Right ventricle myocardium inferior (tissue), 1 donor: ENCODE measurements around the gene EFCAB7. TPM values are rescaled to one million over a fixed set of nuclear protein-coding genes. Genes with fewer than 3 reads are reported as not detected.
"Not testable (repeated sequence)": the region's sequence is repeated elsewhere in the genome, so short reads cannot be mapped to it uniquely, and the experiment has no call there.

Source experiments
- ATAC-seq: fragments of 200-7000 bp; cut with Tn5 transposase; one replicate; pipeline ENCODE4 v1.9.1; 2020; ENCODE audit warnings: mild to moderate bottlenecking, moderate library complexity
- DNase-seq: peaks from one replicate; pipeline ENCODE4 v3.0.0; 2021; ENCODE audit errors: missing footprints
- intact Hi-C: fragments of 100-400 bp; cut with DNase I; formaldehyde crosslinking; loops from one replicate; pipeline ENCODE4 v1.11.0; 2022
- total RNA-seq: library from RNA; stranded (reverse); fragmentation: NEBNext Ultra II Directional; extraction: Animal tissue kit (Norgen Biotek cat#: 25700); gene quantifications from one replicate; pipeline ENCODE4 v1.2.1, GENCODE V29; 2021
- donor health status: DM: no; HTN: yes; CAD: no; lungs with severe emphysema.

EFCAB7 gene
- total RNA-seq, 1 donor from 2014 or later, result 9.0 TPM

GRCh38 chr1:63545780-63546179 lies 22.5 kb downstream of the EFCAB7 start:
- DNase-seq (no peak), ATAC-seq (no peak)
- intact Hi-C loops, result no loop called here

- DNase-seq (no peak), ATAC-seq (peak; percentile 64)
- intact Hi-C loops, result no loop called here
These were observed 24.4 kb downstream of the EFCAB7 start for GRCh38 chr1:63547621-63548294.

- ATAC-seq (no peak), DNase-seq (no peak)
- intact Hi-C loops, result no loop called here
These were observed 25.0 kb downstream of the EFCAB7 start for GRCh38 chr1:63548303-63548702.

GRCh38 chr1:63548877-63549276 lies 25.6 kb downstream of the EFCAB7 start:
- ATAC-seq, result no peak
- no peak for DNase-seq
- intact Hi-C loops, result no loop called here

GRCh38 chr1:63555480-63555879 lies 32.2 kb downstream of the EFCAB7 start:
- no peak for ATAC-seq
- DNase-seq, result no peak
- intact Hi-C loops, result no loop called here

- intact Hi-C loops, result loop anchor here (2.0 kb wide), 1 partner anchor 689 kb away; no protein-coding TSS in a partner anchor
- DNase-seq (no peak), ATAC-seq (no peak)
These were observed 34.2 kb downstream of the EFCAB7 start for GRCh38 chr1:63557365-63557987.

- intact Hi-C loops, result no loop called here
- ATAC-seq, result no peak
- DNase-seq, result no peak
These were observed 36.0 kb downstream of the EFCAB7 start for GRCh38 chr1:63559357-63559756.

- no peak for DNase-seq
- ATAC-seq, result no peak
- intact Hi-C loops, result no loop called here
These were observed 40.4 kb downstream of the EFCAB7 start for GRCh38 chr1:63563745-63564144.

- intact Hi-C loops, result no loop called here
- no peak for ATAC-seq
These were observed 45.7 kb downstream of the EFCAB7 start for GRCh38 chr1:63569068-63569467.

GRCh38 chr1:63569640-63570316 lies 46.5 kb downstream of the EFCAB7 start:
- no peak for DNase-seq
- intact Hi-C loops, result no loop called here
- ATAC-seq, result no peak

More at GRCh38 chr1:63569068-63569467, 45.7 kb downstream of the EFCAB7 start:
- DNase-seq, result no peak

GRCh38 chr1:63572686-63573085 lies 49.4 kb downstream of the EFCAB7 start:
- DNase-seq, ATAC-seq, intact Hi-C loops: not testable (repeated sequence)

GRCh38 chr1:63574203-63574796 lies 51.0 kb downstream of the EFCAB7 start:
- DNase-seq, ATAC-seq, intact Hi-C loops: not testable (repeated sequence)

GRCh38 chr1:63575340-63575826 lies 52.1 kb downstream of the EFCAB7 start:
- intact Hi-C loops, result loop anchor here (5.0 kb wide), 2 partner anchors 42 to 672 kb away; no protein-coding TSS in a partner anchor
- no peak for DNase-seq
- ATAC-seq, result no peak

- ATAC-seq, DNase-seq, intact Hi-C loops: not testable (repeated sequence)
These were observed 63.0 kb downstream of the EFCAB7 start for GRCh38 chr1:63586326-63586725.

- no peak for ATAC-seq
- intact Hi-C loops, result no loop called here
These were observed 66.8 kb downstream of the EFCAB7 start for GRCh38 chr1:63590166-63590560.

GRCh38 chr1:63592536-63593302 lies 69.4 kb downstream of the EFCAB7 start:
- DNase-seq (no peak), ATAC-seq (no peak)
- intact Hi-C loops, result no loop called here

More at GRCh38 chr1:63590166-63590560, 66.8 kb downstream of the EFCAB7 start:
- no peak for DNase-seq

GRCh38 chr1:63593303-63593885 lies 70.1 kb downstream of the EFCAB7 start, which contains the start of gene PGM1:
TSS of gene PGM1 (plus strand) at chr1:63593411. CDS start at chr1:63593489, 78 bp downstream.
- peak; percentile 91 for DNase-seq
- intact Hi-C loops, result no loop called here
- peak; percentile 82 for ATAC-seq
